Skeletal muscle tissue (tissue), 5 donors: Measurements from ENCODE around the gene FOXO3B. TPM values are rescaled to one million over a fixed set of nuclear protein-coding genes. Genes with fewer than 3 reads are reported as not detected.
"Not testable (repeated sequence)": the region's sequence is repeated elsewhere in the genome, so short reads cannot be mapped to it uniquely, and the experiment has no call there.

Experiments used
- H3K27ac ChIP-seq: one replicate; pipeline ENCODE4 v1.7.0; 2013; ENCODE audit warnings: mild to moderate bottlenecking, low read depth, low read length, inconsistent platforms
- H3K27me3 ChIP-seq, 3 donors: one replicate each; pipeline ENCODE4 v1.7.0; 2013; ENCODE audit warnings: low read length in 3 of 3; ENCODE audit not compliant: control insufficient read depth in 3 of 3, insufficient read depth in 3 of 3
- H3K36me3 ChIP-seq, 3 donors: one replicate each; pipeline ENCODE4 v1.7.0; 2013; ENCODE audit warnings: low read length in 3 of 3; ENCODE audit not compliant: control insufficient read depth in 3 of 3, insufficient read depth in 3 of 3
- H3K4me1 ChIP-seq, 3 donors: one replicate each; pipeline ENCODE4 v1.7.0; 2013; ENCODE audit warnings: low read length in 3 of 3, mild to moderate bottlenecking in 3 of 3; ENCODE audit not compliant: control insufficient read depth in 3 of 3, insufficient read depth in 3 of 3
- H3K4me3 ChIP-seq, 3 donors: one replicate each; pipeline ENCODE4 v1.7.0; 2013; ENCODE audit warnings: low read length in 3 of 3
- H3K9ac ChIP-seq, 3 donors: one replicate each; pipeline ENCODE4 v1.7.0; 2013; ENCODE audit warnings: low read length in 3 of 3, mild to moderate bottlenecking in 3 of 3, moderate library complexity in 2 of 3, low read depth in 1 of 3
- H3K9me3 ChIP-seq, 3 donors: one replicate each; pipeline ENCODE4 v1.7.0; 2013; ENCODE audit warnings: low read length in 3 of 3; ENCODE audit not compliant: control insufficient read depth in 3 of 3
- small RNA-seq: library from RNA; depleted of rRNA; stranded (forward); fragments of <200 nt; gene quantifications from one replicate; pipeline ENCODE3, GENCODE V24; 2014
- total RNA-seq: library from RNA; depleted of rRNA; stranded (reverse); fragments of >200 nt; gene quantifications from one replicate; pipeline ENCODE4 v1.2.3, GENCODE V29; 2014
- donor health status: Osteomylitis.

FOXO3B gene
- total RNA-seq, 1 donor from 2014 or later, result 1.6 TPM

DNA sequence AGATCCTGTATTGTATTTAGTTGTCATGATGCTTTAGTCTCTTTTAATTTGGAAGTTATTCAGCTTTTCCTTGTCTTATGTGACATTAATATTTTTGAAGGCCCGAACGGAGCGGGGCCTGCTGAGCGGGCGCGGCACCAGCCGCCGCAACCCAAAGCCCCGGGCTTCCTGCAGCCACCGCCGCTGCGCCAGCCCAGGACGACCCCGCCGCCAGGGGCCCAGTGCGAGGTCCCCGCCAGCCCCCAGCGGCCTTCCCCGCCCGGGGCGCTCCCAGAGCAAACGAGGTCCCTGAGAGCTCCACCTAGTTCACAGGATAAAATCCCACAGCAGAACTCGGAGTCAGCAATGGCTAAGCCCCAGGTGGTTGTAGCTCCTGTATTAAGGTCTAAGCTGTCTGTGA is 32.0 kb downstream of the FOXO3B start:
- H3K9me3 ChIP-seq, H3K4me1 ChIP-seq, H3K9ac ChIP-seq, H3K27me3 ChIP-seq, H3K27ac ChIP-seq, H3K36me3 ChIP-seq, H3K4me3 ChIP-seq: not testable (repeated sequence)

DNA sequence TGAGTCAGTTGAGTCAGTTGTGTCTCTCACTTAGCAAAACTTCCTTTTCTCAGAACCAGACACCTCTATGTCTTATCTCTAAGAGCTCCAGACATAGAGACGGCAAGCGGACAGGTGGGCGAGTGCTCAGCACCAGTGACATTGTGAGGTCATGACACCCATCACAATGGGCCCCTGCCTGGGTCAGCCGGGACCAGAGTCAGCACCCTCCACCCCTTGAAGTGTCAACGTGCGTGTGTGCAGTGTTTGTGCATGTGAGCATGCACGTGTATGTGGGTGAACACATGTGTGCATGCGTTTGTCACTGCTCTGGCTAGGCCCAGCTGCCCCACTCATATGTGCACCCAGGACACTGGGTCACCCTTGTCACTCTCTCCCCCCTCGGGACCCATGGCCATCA is 37.8 kb downstream of the FOXO3B start, which contains the start of gene TBC1D28:
Gene TBC1D28, minus strand, starts transcription at position 101 of the 400 bp plus-strand sequence. CDS start 3,039 bp downstream, outside the sequence.
- not testable (repeated sequence) for H3K4me1 ChIP-seq, H3K9me3 ChIP-seq, H3K27me3 ChIP-seq, H3K9ac ChIP-seq, H3K4me3 ChIP-seq, H3K36me3 ChIP-seq, H3K27ac ChIP-seq

DNA sequence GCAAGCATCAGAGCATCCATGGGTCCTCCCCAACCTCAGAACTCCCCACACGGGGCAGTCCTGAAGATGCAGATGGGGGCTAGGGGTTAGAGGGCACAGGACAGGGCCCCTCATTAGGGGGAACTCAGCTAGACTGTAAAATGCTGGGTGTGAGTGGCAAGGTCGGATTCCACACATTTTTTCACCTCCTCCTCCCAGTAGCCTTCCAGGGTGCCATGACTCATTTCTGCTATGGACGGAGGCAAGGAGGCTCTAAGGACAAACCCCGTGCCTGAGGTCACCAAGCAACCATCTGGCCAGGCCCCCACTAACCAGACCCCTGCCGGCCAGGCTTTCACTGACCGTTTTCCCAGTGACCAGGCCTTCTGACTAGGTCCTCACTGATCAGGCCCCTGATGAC is 39.0 kb downstream of the FOXO3B start:
- H3K4me1 ChIP-seq, H3K9ac ChIP-seq, H3K9me3 ChIP-seq, H3K27ac ChIP-seq, H3K36me3 ChIP-seq, H3K27me3 ChIP-seq, H3K4me3 ChIP-seq: not testable (repeated sequence)

DNA sequence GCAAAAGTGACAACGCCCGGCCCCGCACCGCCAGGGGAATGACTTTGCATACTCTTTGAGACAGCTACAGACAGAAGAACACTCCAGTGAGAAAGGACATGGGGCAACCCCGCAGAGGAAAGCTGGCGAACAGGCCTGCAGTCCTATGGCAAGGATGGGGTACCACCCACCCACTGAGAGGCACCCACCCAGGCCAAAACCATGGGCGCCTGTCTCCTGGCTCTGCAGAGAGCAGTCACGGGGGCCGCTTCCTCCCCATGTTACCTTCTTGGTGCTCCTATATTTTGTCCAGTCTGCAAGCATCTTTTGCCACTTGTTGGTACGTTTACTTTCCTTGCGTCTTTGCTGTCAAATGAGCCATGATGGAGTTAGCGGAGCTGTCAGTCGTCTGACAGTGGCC is 43.8 kb downstream of the FOXO3B start:
- H3K27me3 ChIP-seq, H3K4me3 ChIP-seq, H3K9me3 ChIP-seq, H3K9ac ChIP-seq, H3K27ac ChIP-seq, H3K36me3 ChIP-seq, H3K4me1 ChIP-seq: not testable (repeated sequence)

DNA sequence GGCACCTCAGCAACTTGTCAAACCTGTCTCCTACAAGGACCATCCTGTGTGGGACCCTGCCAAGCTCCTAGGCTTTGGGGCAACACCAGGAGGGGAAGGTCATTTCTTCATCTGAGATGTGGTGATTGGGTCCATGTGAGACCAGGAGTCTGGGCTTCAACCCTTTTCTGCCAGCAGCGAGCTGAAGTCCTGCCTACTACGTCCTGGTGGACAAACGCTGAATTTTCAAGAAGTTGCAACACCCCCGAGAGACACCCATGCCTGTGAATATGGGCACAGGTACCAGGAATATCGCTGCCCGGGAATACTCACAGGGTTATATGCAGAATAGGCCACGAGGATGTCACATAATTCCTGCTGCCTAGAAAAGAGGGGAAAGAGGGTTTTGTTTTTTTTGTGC is 45.9 kb downstream of the FOXO3B start:
- H3K27me3 ChIP-seq, result peaks cover 0 to 12% (median 4%) of the 10 kb centered on the region in 3 donors
- not testable (repeated sequence) for H3K36me3 ChIP-seq, H3K9me3 ChIP-seq, H3K27ac ChIP-seq, H3K9ac ChIP-seq, H3K4me3 ChIP-seq, H3K4me1 ChIP-seq

DNA sequence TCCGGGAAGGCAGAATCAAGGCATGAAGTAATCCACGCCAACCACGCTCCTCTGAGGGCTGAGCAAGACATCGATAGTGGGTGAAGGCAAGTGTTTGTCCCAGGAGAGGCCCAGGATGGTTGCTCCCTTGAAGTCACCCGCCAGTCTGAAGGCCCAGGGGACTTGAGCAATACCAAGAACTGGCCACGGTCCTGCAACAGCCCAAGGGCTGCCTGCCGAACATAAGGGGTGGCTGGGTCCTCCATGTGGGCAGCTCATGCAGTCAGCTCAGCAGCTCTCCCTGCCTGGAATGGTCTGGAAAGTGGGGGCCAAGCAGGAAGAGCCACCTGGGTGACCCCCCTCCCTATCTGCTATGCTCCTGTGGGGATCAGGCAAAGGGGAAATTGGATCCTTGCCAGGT is 46.3 kb downstream of the FOXO3B start:
- not testable (repeated sequence) for H3K9ac ChIP-seq, H3K9me3 ChIP-seq, H3K4me1 ChIP-seq, H3K27ac ChIP-seq, H3K36me3 ChIP-seq, H3K4me3 ChIP-seq
- H3K27me3 ChIP-seq, result peaks cover 0 to 12% (median 4%) of the 10 kb centered on the region in 3 donors

DNA sequence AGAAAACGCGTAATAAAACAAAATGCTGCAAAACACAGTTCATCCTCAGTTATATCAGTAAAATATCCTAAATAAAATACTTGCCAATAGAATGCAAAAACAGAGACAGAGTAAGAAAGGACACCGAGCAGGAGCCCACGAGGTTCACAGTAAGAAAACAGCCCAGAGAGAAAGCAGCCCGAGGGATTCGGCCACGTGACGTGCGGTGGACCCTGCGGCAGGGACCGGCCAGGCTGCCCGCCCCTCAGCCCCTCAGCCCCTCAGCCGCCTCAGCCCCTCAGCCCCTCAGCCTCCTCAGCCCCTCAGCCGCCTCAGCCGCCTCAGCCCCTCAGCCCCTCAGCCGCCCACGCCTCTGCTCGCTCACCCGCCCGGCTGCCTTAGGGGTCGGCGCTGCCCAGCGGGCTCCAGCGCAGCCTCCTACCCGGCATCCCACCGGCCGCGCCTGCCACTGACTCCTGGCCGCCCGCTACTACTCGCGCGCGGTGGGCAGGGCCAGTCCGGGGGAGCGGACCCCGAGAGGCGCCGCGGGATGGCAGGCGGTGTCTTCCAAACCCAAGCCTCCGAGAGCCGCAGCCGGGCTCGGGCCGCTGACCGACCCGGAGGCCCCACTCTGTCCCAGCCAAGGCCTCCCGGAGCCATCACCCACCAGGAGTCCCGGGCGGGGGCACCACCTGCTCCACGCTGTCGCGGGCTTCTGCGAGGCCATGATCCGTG is 47.4 kb downstream of the FOXO3B start:
- not testable (repeated sequence) for H3K9ac ChIP-seq, H3K36me3 ChIP-seq, H3K4me1 ChIP-seq, H3K4me3 ChIP-seq, H3K9me3 ChIP-seq, H3K27ac ChIP-seq
- peaks cover 0 to 12% (median 4%) of the 10 kb centered on the region in 3 donors for H3K27me3 ChIP-seq

Small RNA genes within 50 kb of the gene (small RNA-seq; reads per million reads assigned to genes)
- gene AC026271.2 (not detected), gene AC026271.4 (not detected)

Other genes with a start within 250 kb of the FOXO3B start
- gene LGALS9C, start 205.5 kb downstream of the FOXO3B start, total RNA-seq, result not detected
- gene TBC1D28, start 37.9 kb downstream of the FOXO3B start, total RNA-seq, result not detected
- gene FBXW10, start 61.7 kb upstream of the FOXO3B start, total RNA-seq, result not detected
- gene TVP23B, start 98.9 kb upstream of the FOXO3B start, total RNA-seq, result 24.5 TPM
- 40.7 TPM for gene PRPSAP2, start 175.8 kb upstream of the FOXO3B start, total RNA-seq